Fibroblast of skin of back (primary cell): ENCODE results near the gene FTMT. TPM values are rescaled to one million over a fixed set of nuclear protein-coding genes. Genes with fewer than 3 reads are reported as not detected.
"Not testable (repeated sequence)": the region's sequence is repeated elsewhere in the genome, so short reads cannot be mapped to it uniquely, and the experiment has no call there.

Experiments
- DNase-seq: peaks from one replicate; pipeline ENCODE4 v3.0.0-alpha.2; 2013
- polyA plus RNA-seq, 2 experiments: library from polyadenylated mRNA; unstranded; fragments of 120-200 nt; gene quantifications; one replicate each; pipeline ENCODE4 v1.2.1, GENCODE V29; 2013; ENCODE audit not compliant: insufficient read length in 2 of 2

The FTMT gene
- not detected for polyA plus RNA-seq (2013, experiment 1 of 2; ENCODE audit: insufficient read length)
- polyA plus RNA-seq (2013, experiment 2 of 2; ENCODE audit: insufficient read length) = not detected

GRCh38 chr5:121851643-121852574 lies at the start of gene FTMT:
FTMT (plus strand) TSS chr5:121851882; CDS start chr5:121851964, 82 bp downstream.
- no peak for DNase-seq

GRCh38 chr5:121805251-121805650 lies 46.4 kb upstream of the FTMT start:
- not testable (repeated sequence) for DNase-seq

GRCh38 chr5:121805911-121806310 lies 45.8 kb upstream of the FTMT start:
- DNase-seq = peak; percentile 4

GRCh38 chr5:121816164-121816563 lies 35.5 kb upstream of the FTMT start:
- DNase-seq = no peak

GRCh38 chr5:121819682-121820261 lies 31.9 kb upstream of the FTMT start:
- DNase-seq = no peak

GRCh38 chr5:121833617-121834016 lies 18.1 kb upstream of the FTMT start:
- no peak for DNase-seq

- no peak for DNase-seq
Measured at GRCh38 chr5:121834021-121834420, 17.7 kb upstream of the FTMT start.

GRCh38 chr5:121841892-121842291 lies 9.8 kb upstream of the FTMT start:
- DNase-seq = peak; percentile 4

GRCh38 chr5:121850272-121850671 lies 1.4 kb upstream of the FTMT start:
- no peak for DNase-seq

GRCh38 chr5:121853850-121854249 lies 2.2 kb downstream of the FTMT start:
- no peak for DNase-seq

- DNase-seq = no peak
Measured at GRCh38 chr5:121862801-121863200, 11.1 kb downstream of the FTMT start.

- no peak for DNase-seq
Measured at GRCh38 chr5:121863753-121864285, 12.1 kb downstream of the FTMT start.

- no peak for DNase-seq
Measured at GRCh38 chr5:121867403-121867802, 15.7 kb downstream of the FTMT start.

- peak; percentile 9 for DNase-seq
Measured at GRCh38 chr5:121870489-121870888, 18.8 kb downstream of the FTMT start.

- no peak for DNase-seq
Measured at GRCh38 chr5:121872856-121873255, 21.2 kb downstream of the FTMT start.

GRCh38 chr5:121873409-121873808 lies 21.7 kb downstream of the FTMT start:
- DNase-seq = no peak

GRCh38 chr5:121885630-121886029 lies 33.9 kb downstream of the FTMT start:
- no peak for DNase-seq

- no peak for DNase-seq
Measured at GRCh38 chr5:121887727-121888126, 36.0 kb downstream of the FTMT start.

- no peak for DNase-seq
Measured at GRCh38 chr5:121890297-121890858, 38.7 kb downstream of the FTMT start.

GRCh38 chr5:121897341-121897740 lies 45.7 kb downstream of the FTMT start:
- DNase-seq = no peak

GRCh38 chr5:121899346-121899745 lies 47.7 kb downstream of the FTMT start:
- DNase-seq = no peak
